ENCODE data around the gene RGS11. TPM values are rescaled to one million over a fixed set of nuclear protein-coding genes. Genes with fewer than 3 reads are reported as not detected.

Gene RGS11
- total and polyA plus RNA-seq, 2 of the 4 experiments (the other 2 are of a cell fraction), result under 0.01 to 0.48 TPM

- Histone ChIP-seq H3K79me1 (ENCODE audit: low read depth in 1 of 2, low read length in 2 of 2) (no peaks in the 10 kb centered on the region), H2BK5ac (ENCODE audit: low read depth, low read length, poor library complexity, severe bottlenecking) (no peak overlapping the region), H2BK20ac (ENCODE audit: low read depth, low read length) (no peak overlapping the region), H3K9ac (ENCODE audit: low read depth, low read length) (no peak overlapping the region), H4K8ac (ENCODE audit: low read depth in 2 of 2, low read length in 2 of 2) (no peak overlapping the region), H3K23ac (ENCODE audit: low read depth, low read length) (no peak overlapping the region), H3K9me3 (ENCODE audit: control insufficient read depth, insufficient read depth, low read length) (no peaks in the 10 kb centered on the region), H2AK5ac (ENCODE audit: low read depth, low read length) (no peak overlapping the region), H3K9me1 (ENCODE audit: insufficient read depth, low read length) (no peaks in the 10 kb centered on the region; the same call in 1 of the 2 replicates), H3K18ac (ENCODE audit: low read depth, low read length) (no peak overlapping the region), H3K4me1 (ENCODE audit: control insufficient read depth, insufficient read depth, low read length) (no peaks in the 10 kb centered on the region), H2BK120ac (ENCODE audit: low read depth, low read length) (no peak overlapping the region), H3K14ac (replicated peaks; ENCODE audit: low read depth, low read length) (no peak overlapping the region), H3K27ac (ENCODE audit: insufficient read depth, low read length) (no peak overlapping the region), H4K5ac (ENCODE audit: low read depth, low read length) (no peak overlapping the region), H2AFZ (replicated peaks; ENCODE audit: low read length, poor library complexity) (no peak overlapping the region), H3K4me3 (ENCODE audit: insufficient read depth, low read depth, low read length) (no peak overlapping the region), H3K4ac (ENCODE audit: low read depth, low read length) (no peak overlapping the region), H2AK9ac (replicated peaks; ENCODE audit: low read depth, low read length, poor library complexity) (no peak overlapping the region), H4K20me1 (ENCODE audit: insufficient read depth, low read length) (no peaks in the 10 kb centered on the region), H3K36me3 (ENCODE audit: control insufficient read depth, insufficient read depth, low read length) (peaks cover 38% of the 10 kb centered on the region), H3K56ac (ENCODE audit: extremely low read depth, insufficient read depth, low read length) (no peak overlapping the region), H4K91ac (ENCODE audit: insufficient read depth, low read depth, low read length) (no peak overlapping the region), H2BK15ac (ENCODE audit: low read depth, low read length) (no peak overlapping the region), H3K4me2 (ENCODE audit: low read depth, low read length) (no peak overlapping the region), H3K27me3 (ENCODE audit: control insufficient read depth, insufficient read depth, low read length) (no peaks in the 10 kb centered on the region)
- CTCF ChIA-PET, result no interaction called here
- no peak for TF ChIP-seq ELK1 (IDR thresholded peaks at IDR 0.05; ENCODE audit: borderline replicate concordance, low read depth, low read length)
- no peak for TF ChIP-seq CHD1 (IDR thresholded peaks at IDR 0.05; ENCODE audit: low read depth, low read length)
- no peak for TF ChIP-seq RCOR1 (IDR thresholded peaks at IDR 0.05; ENCODE audit: insufficient replicate concordance, low read length)
- TF ChIP-seq BHLHE40 (IDR thresholded peaks at IDR 0.05; ENCODE audit: low read depth, low read length), result no peak
- TF ChIP-seq POLR2A (IDR thresholded peaks at IDR 0.05; ENCODE audit: low read depth, low read length), result no peak
- TF ChIP-seq NFE2L2 (IDR thresholded peaks at IDR 0.05; ENCODE audit: low read depth, low read length), result no peak
- no peak for TF ChIP-seq MAFK (IDR thresholded peaks at IDR 0.05; ENCODE audit: low read depth, low read length)
- no peak for TF ChIP-seq CTCF (conservative IDR thresholded peaks at IDR 0.05; ENCODE audit: low read depth, low read length)
- TF ChIP-seq MAZ (IDR thresholded peaks at IDR 0.05; ENCODE audit: borderline replicate concordance, low read depth, low read length), result no peak
- no peak for TF ChIP-seq RAD21 (IDR thresholded peaks at IDR 0.05; ENCODE audit: low read length)
- no peak for TF ChIP-seq MXI1 (IDR thresholded peaks at IDR 0.05; ENCODE audit: borderline replicate concordance, low read depth, low read length)
- no peak for TF ChIP-seq USF2 (IDR thresholded peaks at IDR 0.05; ENCODE audit: low read depth, low read length)
- no peak for TF ChIP-seq RFX5 (IDR thresholded peaks at IDR 0.05; ENCODE audit: low read depth, low read length)
- TF ChIP-seq CEBPB (IDR thresholded peaks at IDR 0.05; ENCODE audit: low read depth, low read length), result no peak
- TF ChIP-seq SMC3 (IDR thresholded peaks at IDR 0.05; ENCODE audit: low read depth, low read length), result no peak
- TF ChIP-seq FOS (IDR thresholded peaks at IDR 0.05; ENCODE audit: low read depth, low read length), result no peak
- POLR2A ChIA-PET (ENCODE audit: unreplicated experiment), result no interaction called here
- no TSS peak for BruUV-seq (replicated peaks)
- intact Hi-C loops (cut with micrococcal nuclease) (no loop called here), in situ Hi-C loops (cut with MboI; ENCODE audit: low sequenced_read_pairs) (no loop called here), dilution Hi-C loops (cut with HindIII; ENCODE audit: low sequenced_read_pairs, unreplicated experiment) (no loop called here)
- no peak for ATAC-seq (ENCODE audit: low read depth)
- no peak for DNase-seq
- 84% methylated on average over 14 of the region's 29 CpGs; no CpG with 5 or more reads in 1 of the 2 experiments for WGBS, 2 experiments (ENCODE audit: extremely low coverage in 2 of 2, insufficient read length in 1 of 2)
Measured at GRCh38 chr16:262121-262745, 13.5 kb downstream of the RGS11 start.
